ENCODE results near the gene ATP6V1B1.

DNA sequence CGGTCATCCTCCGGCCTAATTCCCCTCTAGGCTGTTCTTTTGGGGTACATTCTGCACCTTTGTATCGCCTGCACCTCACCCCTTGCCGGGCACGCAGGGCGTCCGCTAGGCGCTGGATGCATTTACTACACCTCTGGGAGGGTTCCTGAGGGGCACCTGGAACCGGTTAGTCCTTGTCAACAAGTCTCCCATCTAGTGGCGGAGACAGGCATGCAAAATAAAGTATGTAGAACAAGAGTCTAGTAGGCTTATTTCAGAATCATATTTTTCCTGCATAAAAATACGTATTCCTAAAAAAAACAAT is 59.7 kb downstream of the ATP6V1B1 start:
- TF ChIP-seq, protein P1, sequence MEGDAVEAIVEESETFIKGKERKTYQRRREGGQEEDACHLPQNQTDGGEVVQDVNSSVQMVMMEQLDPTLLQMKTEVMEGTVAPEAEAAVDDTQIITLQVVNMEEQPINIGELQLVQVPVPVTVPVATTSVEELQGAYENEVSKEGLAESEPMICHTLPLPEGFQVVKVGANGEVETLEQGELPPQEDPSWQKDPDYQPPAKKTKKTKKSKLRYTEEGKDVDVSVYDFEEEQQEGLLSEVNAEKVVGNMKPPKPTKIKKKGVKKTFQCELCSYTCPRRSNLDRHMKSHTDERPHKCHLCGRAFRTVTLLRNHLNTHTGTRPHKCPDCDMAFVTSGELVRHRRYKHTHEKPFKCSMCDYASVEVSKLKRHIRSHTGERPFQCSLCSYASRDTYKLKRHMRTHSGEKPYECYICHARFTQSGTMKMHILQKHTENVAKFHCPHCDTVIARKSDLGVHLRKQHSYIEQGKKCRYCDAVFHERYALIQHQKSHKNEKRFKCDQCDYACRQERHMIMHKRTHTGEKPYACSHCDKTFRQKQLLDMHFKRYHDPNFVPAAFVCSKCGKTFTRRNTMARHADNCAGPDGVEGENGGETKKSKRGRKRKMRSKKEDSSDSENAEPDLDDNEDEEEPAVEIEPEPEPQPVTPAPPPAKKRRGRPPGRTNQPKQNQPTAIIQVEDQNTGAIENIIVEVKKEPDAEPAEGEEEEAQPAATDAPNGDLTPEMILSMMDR (conservative IDR thresholded peaks at IDR 0.05; ENCODE audit: low read depth, low read length): peak; percentile 27
- TF ChIP-seq SMC3 (IDR thresholded peaks at IDR 0.05; ENCODE audit: low read depth, low read length) (no peak), RAD21 (IDR thresholded peaks at IDR 0.05; ENCODE audit: low read length) (no peak), BHLHE40 (IDR thresholded peaks at IDR 0.05; ENCODE audit: low read depth, low read length) (no peak), POLR2A (IDR thresholded peaks at IDR 0.05; ENCODE audit: low read depth, low read length) (no peak), MAZ (IDR thresholded peaks at IDR 0.05; ENCODE audit: borderline replicate concordance, low read depth, low read length) (no peak), CHD1 (IDR thresholded peaks at IDR 0.05; ENCODE audit: low read depth, low read length) (no peak), FOS (IDR thresholded peaks at IDR 0.05; ENCODE audit: low read depth, low read length) (no peak), NFE2L2 (IDR thresholded peaks at IDR 0.05; ENCODE audit: low read depth, low read length) (no peak)
- TF ChIP-seq, protein P2, sequence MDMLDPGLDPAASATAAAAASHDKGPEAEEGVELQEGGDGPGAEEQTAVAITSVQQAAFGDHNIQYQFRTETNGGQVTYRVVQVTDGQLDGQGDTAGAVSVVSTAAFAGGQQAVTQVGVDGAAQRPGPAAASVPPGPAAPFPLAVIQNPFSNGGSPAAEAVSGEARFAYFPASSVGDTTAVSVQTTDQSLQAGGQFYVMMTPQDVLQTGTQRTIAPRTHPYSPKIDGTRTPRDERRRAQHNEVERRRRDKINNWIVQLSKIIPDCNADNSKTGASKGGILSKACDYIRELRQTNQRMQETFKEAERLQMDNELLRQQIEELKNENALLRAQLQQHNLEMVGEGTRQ (IDR thresholded peaks at IDR 0.05; ENCODE audit: low read depth, low read length): no peak

Data from IMR-90 (cell line).